ENCODE results near the gene PTPN6.
A peak's percentile ranks its signal among the peaks of the same experiment; 100 is the strongest.

Gene PTPN6

GRCh38 chr12:6923003-6923732, 28.0 kb upstream of the PTPN6 start:
- DNase-seq: no peak

- no peak for DNase-seq
These were observed 27.3 kb upstream of the PTPN6 start for GRCh38 chr12:6923851-6924250.

DNA sequence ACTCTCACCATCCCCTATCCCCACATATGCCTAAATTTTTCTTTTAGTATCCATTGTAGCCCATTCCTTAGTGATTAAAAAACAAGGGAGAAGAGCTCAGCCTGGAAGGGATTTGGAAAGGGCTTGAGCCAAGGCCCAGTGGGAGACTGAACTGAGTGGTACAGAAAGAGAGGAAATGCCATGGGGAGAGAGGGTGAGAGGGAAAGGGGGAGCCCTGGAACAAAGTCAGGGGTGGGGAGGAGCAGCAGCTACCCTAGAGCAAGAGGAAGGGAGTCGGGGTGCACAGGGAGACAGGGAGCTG, 26.0 kb upstream of the PTPN6 start:
- DNase-seq: no peak

GRCh38 chr12:6925540-6926279, 25.4 kb upstream of the PTPN6 start:
- DNase-seq: peak; percentile 23

- peak; percentile 60 for DNase-seq
These were observed 23.7 kb upstream of the PTPN6 start, which contains the start of gene ATN1 for GRCh38 chr12:6927379-6928021. Gene ATN1 (plus strand): TSS chr12:6927959. CDS start chr12:6934002, 6,043 bp downstream.

GRCh38 chr12:6928022-6928702, 23.0 kb upstream of the PTPN6 start:
- DNase-seq: no peak

- DNase-seq: no peak
These were observed 22.3 kb upstream of the PTPN6 start for GRCh38 chr12:6928703-6929407.

DNA sequence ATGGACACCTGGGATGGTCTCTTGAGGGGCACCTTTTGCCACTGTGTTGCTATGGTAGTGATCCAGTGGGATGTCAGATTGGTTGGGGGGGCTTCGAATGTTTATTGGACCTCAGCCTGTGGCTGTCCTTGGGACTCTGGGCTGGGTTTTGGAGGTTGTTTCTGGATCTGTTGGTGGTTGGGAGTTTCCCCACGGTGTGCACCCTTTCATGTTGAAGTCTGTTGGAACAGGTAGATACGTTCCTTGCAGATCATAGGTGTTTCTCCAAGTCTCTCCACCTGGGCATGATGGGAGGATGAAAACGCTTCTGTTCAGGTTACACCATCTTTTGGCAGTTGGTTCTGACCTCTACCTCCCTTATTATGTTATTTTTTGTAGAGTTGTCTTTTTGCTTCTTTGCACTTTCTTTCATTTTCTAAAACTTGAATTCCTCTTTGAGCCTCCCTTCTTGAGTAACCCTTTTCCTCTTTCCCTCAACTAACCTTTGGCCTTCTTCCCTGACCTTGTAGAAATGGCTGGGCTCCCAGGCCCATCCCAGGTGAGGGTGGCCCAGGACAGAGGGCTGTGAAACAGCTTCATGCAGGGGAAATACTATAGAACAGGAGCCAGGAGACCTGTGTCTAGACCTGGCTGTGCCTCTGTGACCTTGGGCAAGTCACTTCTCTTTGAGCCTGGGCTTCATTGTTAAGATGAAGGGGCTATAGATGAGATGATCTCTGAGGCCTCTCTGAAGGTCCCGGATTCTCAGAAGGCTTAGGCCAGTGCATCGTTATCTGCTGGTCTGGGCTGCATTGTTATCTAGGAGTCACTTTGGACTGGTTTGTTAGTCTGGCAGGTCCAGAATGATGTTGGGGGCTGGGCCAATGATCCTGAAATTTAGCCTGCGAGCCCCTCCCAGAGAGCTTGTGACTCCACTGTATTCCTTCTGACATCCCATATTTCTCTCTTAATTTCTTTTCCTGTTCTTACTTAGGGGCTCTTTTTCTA, 21.4 kb upstream of the PTPN6 start:
- no peak for DNase-seq

DNA sequence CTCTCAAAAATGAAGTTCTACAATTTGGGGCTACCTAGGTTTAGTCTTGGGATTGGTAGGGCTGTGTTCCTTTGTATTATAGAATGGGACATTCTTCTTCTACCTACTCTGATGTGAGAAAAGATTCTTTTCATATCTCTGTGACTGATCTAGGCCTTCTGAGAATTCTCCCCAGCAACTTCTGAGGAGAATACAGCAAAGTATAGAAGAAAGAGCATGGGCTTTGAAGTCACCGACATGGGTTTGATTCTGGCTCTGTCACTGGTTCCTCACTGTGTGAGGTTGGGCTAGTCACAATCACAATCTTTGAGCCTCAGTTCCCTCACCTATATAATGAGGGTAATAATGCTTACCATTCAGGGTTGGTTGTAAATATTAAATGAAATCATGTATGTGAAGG, 18.4 kb upstream of the PTPN6 start:
- DNase-seq: no peak

DNA sequence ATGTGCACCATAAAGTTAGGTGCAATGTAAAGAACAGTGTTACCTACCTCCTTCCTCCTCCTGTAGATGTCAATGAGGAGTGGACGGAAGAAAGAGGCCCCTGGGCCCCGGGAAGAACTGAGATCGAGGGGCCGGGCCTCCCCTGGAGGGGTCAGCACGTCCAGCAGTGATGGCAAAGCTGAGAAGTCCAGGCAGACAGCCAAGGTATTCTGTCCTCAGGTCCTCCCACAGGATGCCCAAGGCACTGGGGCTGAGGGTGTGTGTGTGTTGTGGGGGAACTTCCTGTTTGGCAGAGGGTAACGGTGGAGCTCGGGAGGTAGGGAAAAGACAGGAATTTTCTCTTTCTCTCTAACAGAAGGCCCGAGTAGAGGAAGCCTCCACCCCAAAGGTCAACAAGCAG, 17.0 kb upstream of the PTPN6 start:
- no peak for DNase-seq

DNA sequence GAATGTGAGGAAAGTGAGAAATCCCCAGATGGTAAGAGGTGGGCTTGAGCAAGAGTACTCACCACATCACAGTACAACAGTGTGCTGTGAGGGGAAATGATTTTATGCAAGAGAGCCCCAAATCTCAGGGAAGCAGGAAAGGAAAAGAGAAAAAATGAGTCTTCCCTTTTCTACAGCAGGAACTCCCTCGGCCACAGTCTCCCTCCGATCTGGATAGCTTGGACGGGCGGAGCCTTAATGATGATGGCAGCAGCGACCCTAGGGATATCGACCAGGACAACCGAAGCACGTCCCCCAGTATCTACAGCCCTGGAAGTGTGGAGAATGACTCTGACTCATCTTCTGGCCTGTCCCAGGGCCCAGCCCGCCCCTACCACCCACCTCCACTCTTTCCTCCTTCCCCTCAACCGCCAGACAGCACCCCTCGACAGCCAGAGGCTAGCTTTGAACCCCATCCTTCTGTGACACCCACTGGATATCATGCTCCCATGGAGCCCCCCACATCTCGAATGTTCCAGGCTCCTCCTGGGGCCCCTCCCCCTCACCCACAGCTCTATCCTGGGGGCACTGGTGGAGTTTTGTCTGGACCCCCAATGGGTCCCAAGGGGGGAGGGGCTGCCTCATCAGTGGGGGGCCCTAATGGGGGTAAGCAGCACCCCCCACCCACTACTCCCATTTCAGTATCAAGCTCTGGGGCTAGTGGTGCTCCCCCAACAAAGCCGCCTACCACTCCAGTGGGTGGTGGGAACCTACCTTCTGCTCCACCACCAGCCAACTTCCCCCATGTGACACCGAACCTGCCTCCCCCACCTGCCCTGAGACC, 15.6 kb upstream of the PTPN6 start:
- no peak for DNase-seq

DNA sequence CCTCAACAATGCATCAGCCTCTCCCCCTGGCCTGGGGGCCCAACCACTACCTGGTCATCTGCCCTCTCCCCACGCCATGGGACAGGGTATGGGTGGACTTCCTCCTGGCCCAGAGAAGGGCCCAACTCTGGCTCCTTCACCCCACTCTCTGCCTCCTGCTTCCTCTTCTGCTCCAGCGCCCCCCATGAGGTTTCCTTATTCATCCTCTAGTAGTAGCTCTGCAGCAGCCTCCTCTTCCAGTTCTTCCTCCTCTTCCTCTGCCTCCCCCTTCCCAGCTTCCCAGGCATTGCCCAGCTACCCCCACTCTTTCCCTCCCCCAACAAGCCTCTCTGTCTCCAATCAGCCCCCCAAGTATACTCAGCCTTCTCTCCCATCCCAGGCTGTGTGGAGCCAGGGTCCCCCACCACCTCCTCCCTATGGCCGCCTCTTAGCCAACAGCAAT, 14.9 kb upstream of the PTPN6 start:
- DNase-seq: no peak

DNA sequence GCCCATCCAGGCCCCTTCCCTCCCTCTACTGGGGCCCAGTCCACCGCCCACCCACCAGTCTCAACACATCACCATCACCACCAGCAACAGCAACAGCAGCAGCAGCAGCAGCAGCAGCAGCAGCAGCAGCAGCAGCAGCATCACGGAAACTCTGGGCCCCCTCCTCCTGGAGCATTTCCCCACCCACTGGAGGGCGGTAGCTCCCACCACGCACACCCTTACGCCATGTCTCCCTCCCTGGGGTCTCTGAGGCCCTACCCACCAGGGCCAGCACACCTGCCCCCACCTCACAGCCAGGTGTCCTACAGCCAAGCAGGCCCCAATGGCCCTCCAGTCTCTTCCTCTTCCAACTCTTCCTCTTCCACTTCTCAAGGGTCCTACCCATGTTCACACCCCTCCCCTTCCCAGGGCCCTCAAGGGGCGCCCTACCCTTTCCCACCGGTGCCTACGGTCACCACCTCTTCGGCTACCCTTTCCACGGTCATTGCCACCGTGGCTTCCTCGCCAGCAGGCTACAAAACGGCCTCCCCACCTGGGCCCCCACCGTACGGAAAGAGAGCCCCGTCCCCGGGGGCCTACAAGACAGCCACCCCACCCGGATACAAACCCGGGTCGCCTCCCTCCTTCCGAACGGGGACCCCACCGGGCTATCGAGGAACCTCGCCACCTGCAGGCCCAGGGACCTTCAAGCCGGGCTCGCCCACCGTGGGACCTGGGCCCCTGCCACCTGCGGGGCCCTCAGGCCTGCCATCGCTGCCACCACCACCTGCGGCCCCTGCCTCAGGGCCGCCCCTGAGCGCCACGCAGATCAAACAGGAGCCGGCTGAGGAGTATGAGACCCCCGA, 14.3 kb upstream of the PTPN6 start:
- peak; percentile 78 for DNase-seq

- DNase-seq: peak; percentile 97
These were observed 13.4 kb upstream of the PTPN6 start for GRCh38 chr12:6937481-6938352.

- no peak for DNase-seq
These were observed 12.6 kb upstream of the PTPN6 start for GRCh38 chr12:6938353-6939190.

DNA sequence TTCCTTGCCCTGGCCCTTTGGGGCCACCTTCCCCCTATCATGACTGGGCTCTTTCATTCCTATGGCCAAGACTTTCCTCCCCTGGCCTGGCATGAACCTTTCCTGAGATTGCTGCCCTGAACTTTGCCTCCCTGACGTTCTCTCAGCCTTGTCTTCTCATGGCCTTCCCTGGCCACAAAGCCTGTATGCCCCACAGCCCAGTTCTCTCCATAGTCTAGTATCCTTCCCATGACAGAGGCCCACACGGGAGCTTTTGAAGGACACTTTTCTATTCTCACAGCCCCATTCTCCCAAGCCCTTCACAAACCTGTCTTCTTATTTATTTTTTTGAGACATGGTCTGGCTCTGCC, 12.0 kb upstream of the PTPN6 start:
- DNase-seq: no peak

- DNase-seq: no peak
These were observed 9.9 kb upstream of the PTPN6 start for GRCh38 chr12:6941267-6941666.

DNA sequence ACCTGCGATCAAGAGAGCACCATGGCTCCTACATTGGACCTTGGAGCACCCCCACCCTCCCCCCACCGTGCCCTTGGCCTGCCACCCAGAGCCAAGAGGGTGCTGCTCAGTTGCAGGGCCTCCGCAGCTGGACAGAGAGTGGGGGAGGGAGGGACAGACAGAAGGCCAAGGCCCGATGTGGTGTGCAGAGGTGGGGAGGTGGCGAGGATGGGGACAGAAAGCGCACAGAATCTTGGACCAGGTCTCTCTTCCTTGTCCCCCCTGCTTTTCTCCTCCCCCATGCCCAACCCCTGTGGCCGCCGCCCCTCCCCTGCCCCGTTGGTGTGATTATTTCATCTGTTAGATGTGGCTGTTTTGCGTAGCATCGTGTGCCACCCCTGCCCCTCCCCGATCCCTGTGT, 9.4 kb upstream of the PTPN6 start:
- no peak for DNase-seq

Measured in NCI-H1105 (cell line).